Progenitor cell of endocrine pancreas (in vitro differentiated cells): ENCODE data around the gene LCP2. TPM values are rescaled to one million over a fixed set of nuclear protein-coding genes. Genes with fewer than 3 reads are reported as not detected.

Experiments
- DNase-seq: peaks from one replicate; pipeline ENCODE4 v3.0.0; 2021; ENCODE audit warnings: low spot score; ENCODE audit not compliant: unreplicated experiment
- H3K27ac Mint-ChIP-seq: 2 replicates; pipeline ENCODE4 v1.8.0; 2021; ENCODE audit warnings: mild to moderate bottlenecking, moderate library complexity, mixed read lengths
- H3K27me3 Mint-ChIP-seq: 2 replicates; pipeline ENCODE4 v1.8.0; 2021; ENCODE audit warnings: mixed read lengths
- H3K36me3 Mint-ChIP-seq: 2 replicates; pipeline ENCODE4 v1.8.0; 2022; ENCODE audit warnings: mixed read lengths; ENCODE audit not compliant: insufficient read depth
- H3K4me1 Mint-ChIP-seq: 2 replicates; pipeline ENCODE4 v1.8.0; 2021; ENCODE audit warnings: low read depth, mixed read lengths
- H3K4me3 Mint-ChIP-seq: 2 replicates; pipeline ENCODE4 v1.8.0; 2021; ENCODE audit warnings: low read depth, mild to moderate bottlenecking, moderate library complexity, mixed read lengths
- H3K9me3 Mint-ChIP-seq: 2 replicates; pipeline ENCODE4 v1.8.0; 2021; ENCODE audit warnings: low read depth, mixed read lengths
- total RNA-seq: library from RNA; stranded (reverse); gene quantifications from 2 replicates; pipeline ENCODE4 v1.2.1, GENCODE V29; 2021
- TF ChIP-seq, protein P1 (sequence below): fragments of 200-600 bp; sonication (generic); IDR thresholded peaks from one replicate; pipeline ENCODE4 v1.5.0; 2021; ENCODE audit warnings: antibody characterized with exemption, mild to moderate bottlenecking; ENCODE audit not compliant: unreplicated experiment

Gene LCP2
- total RNA-seq, 1 donor from 2014 or later, result not detected

DNA sequence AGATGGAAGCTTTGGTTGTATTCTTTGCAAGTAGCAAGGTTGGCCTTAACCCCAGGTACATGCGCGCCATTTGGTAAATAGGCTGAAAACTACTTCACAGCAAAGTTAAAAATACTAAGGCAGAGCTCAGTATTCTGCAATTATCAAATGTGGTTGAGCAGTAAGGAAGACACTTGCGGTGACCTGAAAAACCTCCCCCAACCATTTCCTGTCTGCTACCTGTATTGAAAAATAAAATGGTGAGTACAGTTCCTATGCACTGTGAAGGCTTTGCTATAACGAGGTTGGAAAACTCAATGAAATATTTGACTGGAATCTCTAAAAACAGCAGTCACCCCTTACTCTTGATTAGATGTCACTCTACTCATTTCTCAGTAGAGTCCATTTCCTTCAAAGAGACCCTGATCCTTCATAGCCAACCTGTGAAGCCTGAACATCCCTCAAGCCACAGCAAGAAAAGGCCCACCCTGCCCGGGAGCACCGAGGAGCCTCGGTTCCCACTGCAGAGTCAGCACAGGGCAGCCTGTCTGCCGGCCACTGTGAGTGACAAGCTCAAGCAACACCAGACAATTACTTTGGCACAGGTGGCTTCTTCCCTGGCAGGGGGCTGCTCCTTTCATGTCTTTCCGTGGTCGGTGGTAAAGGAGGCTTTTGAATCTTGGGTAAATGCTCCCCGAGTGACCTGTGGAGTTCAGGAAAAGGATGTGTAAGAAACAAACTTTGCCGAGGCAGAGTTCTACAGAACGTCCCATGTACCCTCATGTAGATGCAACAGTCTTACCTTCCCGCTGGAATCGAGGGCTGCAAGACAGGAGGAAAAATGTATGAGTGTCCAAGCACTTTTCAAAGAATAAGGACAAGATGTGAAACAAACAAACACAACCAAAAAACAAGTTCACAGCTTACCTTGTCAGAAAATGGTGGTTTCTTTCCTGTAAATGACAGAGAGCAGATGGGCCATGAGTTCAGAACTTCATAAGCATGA is 35.2 kb downstream of the LCP2 start:
- Mint-ChIP-seq H3K27me3 (peaks cover 45% of the 10 kb centered on the region), H3K4me1 (no peaks in the 10 kb centered on the region), H3K4me3 (no peak overlapping the region), H3K9me3 (no peaks in the 10 kb centered on the region), H3K36me3 (no peaks in the 10 kb centered on the region), H3K27ac (no peak overlapping the region)
- TF ChIP-seq, protein P1, sequence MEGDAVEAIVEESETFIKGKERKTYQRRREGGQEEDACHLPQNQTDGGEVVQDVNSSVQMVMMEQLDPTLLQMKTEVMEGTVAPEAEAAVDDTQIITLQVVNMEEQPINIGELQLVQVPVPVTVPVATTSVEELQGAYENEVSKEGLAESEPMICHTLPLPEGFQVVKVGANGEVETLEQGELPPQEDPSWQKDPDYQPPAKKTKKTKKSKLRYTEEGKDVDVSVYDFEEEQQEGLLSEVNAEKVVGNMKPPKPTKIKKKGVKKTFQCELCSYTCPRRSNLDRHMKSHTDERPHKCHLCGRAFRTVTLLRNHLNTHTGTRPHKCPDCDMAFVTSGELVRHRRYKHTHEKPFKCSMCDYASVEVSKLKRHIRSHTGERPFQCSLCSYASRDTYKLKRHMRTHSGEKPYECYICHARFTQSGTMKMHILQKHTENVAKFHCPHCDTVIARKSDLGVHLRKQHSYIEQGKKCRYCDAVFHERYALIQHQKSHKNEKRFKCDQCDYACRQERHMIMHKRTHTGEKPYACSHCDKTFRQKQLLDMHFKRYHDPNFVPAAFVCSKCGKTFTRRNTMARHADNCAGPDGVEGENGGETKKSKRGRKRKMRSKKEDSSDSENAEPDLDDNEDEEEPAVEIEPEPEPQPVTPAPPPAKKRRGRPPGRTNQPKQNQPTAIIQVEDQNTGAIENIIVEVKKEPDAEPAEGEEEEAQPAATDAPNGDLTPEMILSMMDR, result no peak
- no peak for DNase-seq

DNA sequence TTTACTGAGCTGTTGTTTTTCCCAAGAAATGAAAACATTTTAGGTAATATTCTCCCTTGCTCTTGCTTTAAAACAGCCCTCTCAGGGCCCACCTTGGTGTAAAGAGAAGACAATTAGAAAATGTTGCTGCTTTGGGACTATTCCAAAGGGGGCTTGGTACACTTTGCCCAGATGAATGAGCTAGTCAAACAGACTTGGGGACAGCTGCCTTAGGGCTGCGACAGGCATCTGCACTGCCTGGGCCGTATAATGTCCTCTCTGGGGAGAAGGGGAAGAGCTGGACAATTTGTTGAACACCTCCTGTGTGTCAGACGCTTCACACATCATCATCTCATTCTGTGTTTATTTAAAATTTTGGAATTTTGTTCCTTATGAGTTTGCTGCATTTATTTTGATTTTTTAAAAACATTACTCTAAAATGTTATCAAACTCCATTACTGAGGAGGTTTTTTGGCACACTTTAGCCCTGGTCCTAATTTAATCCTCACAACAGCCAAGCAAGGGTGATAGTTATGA is 36.0 kb downstream of the LCP2 start:
- Mint-ChIP-seq H3K4me1 (no peaks in the 10 kb centered on the region), H3K27ac (no peak overlapping the region), H3K27me3 (peaks cover 42% of the 10 kb centered on the region), H3K36me3 (no peaks in the 10 kb centered on the region), H3K4me3 (no peak overlapping the region), H3K9me3 (no peaks in the 10 kb centered on the region)
- TF ChIP-seq, protein P1, result no peak
- DNase-seq, result no peak

DNA sequence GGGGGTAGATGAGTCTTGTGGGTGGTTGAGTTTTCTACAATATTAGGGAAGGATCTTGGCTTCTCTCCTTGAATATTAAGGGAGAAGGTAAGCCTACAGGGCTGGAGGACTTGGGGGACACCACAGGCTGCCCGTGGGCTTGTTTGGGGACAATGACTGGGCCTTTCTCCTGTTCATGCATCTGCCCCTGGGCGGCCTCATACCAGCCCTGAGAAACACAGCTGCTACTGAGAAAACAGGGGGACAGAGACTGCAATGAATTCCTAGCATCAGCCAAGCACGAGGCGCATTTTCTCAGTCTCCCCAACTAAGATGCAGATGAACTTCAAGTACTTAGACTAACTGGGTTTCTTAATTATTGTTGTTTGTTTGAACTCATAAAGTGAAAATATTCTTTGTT is 40.2 kb downstream of the LCP2 start:
- Mint-ChIP-seq H3K36me3 (no peaks in the 10 kb centered on the region), H3K4me3 (no peak overlapping the region), H3K27ac (no peak overlapping the region), H3K27me3 (peaks cover 29% of the 10 kb centered on the region), H3K4me1 (no peaks in the 10 kb centered on the region), H3K9me3 (no peaks in the 10 kb centered on the region)
- TF ChIP-seq, protein P1, result no peak
- DNase-seq, result no peak

DNA sequence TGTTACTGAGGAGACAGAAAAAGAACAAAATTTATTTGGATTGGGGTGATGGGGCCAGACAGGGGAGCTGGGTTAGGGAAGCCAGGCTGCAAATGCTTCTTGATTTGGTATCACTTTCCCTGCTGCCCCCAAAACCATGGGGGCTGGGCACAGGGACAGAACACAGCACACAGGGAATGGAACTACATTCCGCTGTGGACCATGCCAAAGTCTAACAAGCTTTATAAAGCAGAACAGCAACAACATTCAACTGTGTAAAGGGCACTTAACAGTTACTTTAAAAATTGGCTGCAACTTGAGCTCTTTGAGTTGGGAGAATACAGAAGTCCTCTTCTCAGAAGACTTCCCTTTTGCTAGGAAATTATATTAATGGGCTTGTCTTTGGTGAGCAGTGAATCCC is 41.0 kb downstream of the LCP2 start:
- TF ChIP-seq, protein P1, result no peak
- H3K36me3 Mint-ChIP-seq, result no peaks in the 10 kb centered on the region
- H3K4me1 Mint-ChIP-seq, result peaks cover under 1% of the 10 kb centered on the region
- no peak overlapping the region for H3K27ac Mint-ChIP-seq
- peaks cover 32% of the 10 kb centered on the region for H3K27me3 Mint-ChIP-seq
- DNase-seq, result no peak
- no peaks in the 10 kb centered on the region for H3K9me3 Mint-ChIP-seq
- no peak overlapping the region for H3K4me3 Mint-ChIP-seq

DNA sequence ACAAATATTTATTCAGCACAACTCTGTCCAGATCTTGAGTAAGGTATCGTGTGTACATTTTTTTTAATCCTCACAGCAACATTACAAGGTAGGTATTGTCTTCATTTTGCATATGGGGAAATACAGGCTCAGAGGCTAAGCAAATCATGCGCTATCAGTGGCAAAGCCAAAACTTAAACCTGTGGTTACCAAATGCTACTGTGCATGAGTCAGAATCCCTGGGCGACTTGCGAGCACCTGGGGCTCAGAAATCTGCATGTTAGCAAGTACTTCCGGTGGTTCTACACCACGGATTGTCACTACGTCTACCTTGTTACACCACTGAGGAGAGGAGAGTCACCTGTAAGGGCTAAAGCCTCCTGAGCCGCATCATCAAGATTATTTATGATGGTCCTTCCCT is 43.5 kb downstream of the LCP2 start:
- Mint-ChIP-seq H3K4me1 (peaks cover 3% of the 10 kb centered on the region), H3K36me3 (no peaks in the 10 kb centered on the region), H3K27ac (no peak overlapping the region), H3K4me3 (no peak overlapping the region), H3K9me3 (no peaks in the 10 kb centered on the region), H3K27me3 (peaks cover 33% of the 10 kb centered on the region)
- TF ChIP-seq, protein P1, result no peak
- DNase-seq, result no peak
